ENCODE measurements around the gene FXYD7. TPM values are rescaled to one million over a fixed set of nuclear protein-coding genes. Genes with fewer than 3 reads are reported as not detected.

Gene FXYD7
- polyA plus RNA-seq, 3 donors = 0.16 TPM; not detected in 2

- intact Hi-C loops (cut with micrococcal nuclease) = no loop called here
- Histone ChIP-seq H3K9me3 (replicated peaks in 1 of 2; ENCODE audit: control insufficient read depth in 1 of 2, insufficient read depth in 1 of 2, low read length in 2 of 2) (peaks cover 12 to 17% of the 10 kb centered on the region in 2 donors), H2AFZ (ENCODE audit: insufficient read depth, low read depth, low read length, poor library complexity, severe bottlenecking) (no peak overlapping the region), H3K79me2 (ENCODE audit: insufficient read depth, low read length) (no peaks in the 10 kb centered on the region), H3K4me3 (replicated peaks in 1 of 3; ENCODE audit: low read depth in 2 of 3, low read length in 3 of 3) (no peak overlapping the region), H3K9ac (ENCODE audit: insufficient read depth, low read length, poor library complexity, severe bottlenecking) (no peak overlapping the region), H3K27me3 (ENCODE audit: control insufficient read depth in 2 of 2, insufficient read depth in 2 of 2, low read length in 2 of 2) (no peaks in the 10 kb centered on the region), H3K4me1 (ENCODE audit: control insufficient read depth in 1 of 2, insufficient read depth in 2 of 2, low read length in 2 of 2) (no peaks in the 10 kb centered on the region), H3K36me3 (replicated peaks in 1 of 2; ENCODE audit: control insufficient read depth in 1 of 2, insufficient read depth in 2 of 2, low read length in 2 of 2) (no peaks in the 10 kb centered on the region), H3K27ac (ENCODE audit: low read depth in 1 of 2, low read length in 2 of 2) (no peak overlapping the region), H3K4me2 (replicated peaks; ENCODE audit: extremely low read depth, low read length, poor library complexity, severe bottlenecking) (no peak overlapping the region), H4K20me1 (ENCODE audit: insufficient read depth, low read length) (no peaks in the 10 kb centered on the region)
- TF ChIP-seq CTCF (IDR thresholded peaks at IDR 0.05) = no peak
- Mint-ChIP-seq H3K9me3 (peaks cover 0 to 9% (median 2%) of the 10 kb centered on the region in 7 donors), H3K27ac (no peak overlapping the region), H3K4me3 (no peak overlapping the region), H3K36me3 (no peaks in the 10 kb centered on the region), H3K4me1 (no peaks in the 10 kb centered on the region), H3K27me3 (ENCODE audit: low read depth in 3 of 3) (peaks cover 4 to 11% (median 5%) of the 10 kb centered on the region in 3 donors)
- WGBS (ENCODE audit: insufficient coverage) = 79% methylated on average over 11 of the region's 11 CpGs
- DNase-seq = no peak
Measured at GRCh38 chr19:35108730-35109129, 34.3 kb upstream of the FXYD7 start.

- no peak overlapping the region for H3K27ac Mint-ChIP-seq
- 63% methylated on average over 19 of the region's 22 CpGs for WGBS (ENCODE audit: insufficient coverage)
- peaks cover 0 to 9% (median 1%) of the 10 kb centered on the region in 7 donors for H3K9me3 Mint-ChIP-seq
- H3K9ac ChIP-seq (ENCODE audit: insufficient read depth, low read length, poor library complexity, severe bottlenecking) = no peak overlapping the region
- H3K9me3 ChIP-seq (replicated peaks in 1 of 2; ENCODE audit: control insufficient read depth in 1 of 2, insufficient read depth in 1 of 2, low read length in 2 of 2) = peaks cover 12 to 17% of the 10 kb centered on the region in 2 donors
- H3K4me2 ChIP-seq (replicated peaks; ENCODE audit: extremely low read depth, low read length, poor library complexity, severe bottlenecking) = no peak overlapping the region
- H3K4me1 ChIP-seq (ENCODE audit: control insufficient read depth in 1 of 2, insufficient read depth in 2 of 2, low read length in 2 of 2) = peaks cover 2 to 4% of the 10 kb centered on the region in 2 donors
- no peaks in the 10 kb centered on the region for H3K36me3 Mint-ChIP-seq
- peaks cover 4 to 11% (median 6%) of the 10 kb centered on the region in 3 donors for H3K27me3 Mint-ChIP-seq (ENCODE audit: low read depth in 3 of 3)
- H3K36me3 ChIP-seq (replicated peaks in 1 of 2; ENCODE audit: control insufficient read depth in 1 of 2, insufficient read depth in 2 of 2, low read length in 2 of 2) = no peaks in the 10 kb centered on the region
- intact Hi-C loops (cut with micrococcal nuclease) = no loop called here
- no peak overlapping the region for H2AFZ ChIP-seq (ENCODE audit: insufficient read depth, low read depth, low read length, poor library complexity, severe bottlenecking)
- no peaks in the 10 kb centered on the region for H3K27me3 ChIP-seq (ENCODE audit: control insufficient read depth in 2 of 2, insufficient read depth in 2 of 2, low read length in 2 of 2)
- H3K4me3 Mint-ChIP-seq = no peak overlapping the region
- no peaks in the 10 kb centered on the region for H3K79me2 ChIP-seq (ENCODE audit: insufficient read depth, low read length)
- no peaks in the 10 kb centered on the region for H4K20me1 ChIP-seq (ENCODE audit: insufficient read depth, low read length)
- no peak overlapping the region for H3K4me3 ChIP-seq (replicated peaks in 1 of 3; ENCODE audit: low read depth in 2 of 3, low read length in 3 of 3)
- TF ChIP-seq CTCF (IDR thresholded peaks at IDR 0.05) = no peak
- H3K27ac ChIP-seq (ENCODE audit: low read depth in 1 of 2, low read length in 2 of 2) = no peak overlapping the region
- H3K4me1 Mint-ChIP-seq = peaks cover 2% of the 10 kb centered on the region
- no peak for DNase-seq
Measured at GRCh38 chr19:35109395-35110112, 33.5 kb upstream of the FXYD7 start.

Measured in CD14-positive monocyte (primary cell).